Measurements from ENCODE around the gene MGST3. TPM values are rescaled to one million over a fixed set of nuclear protein-coding genes. Genes with fewer than 3 reads are reported as not detected.

Gene MGST3
- total and polyA plus RNA-seq, 2 of the 4 experiments (the other 2 are of a cell fraction) = 159 to 213 TPM

GRCh38 chr1:165633614-165634013 lies 2.6 kb downstream of the MGST3 start:
- no CpG with 5 or more reads among the region's 3 CpGs for WGBS, 2 experiments (ENCODE audit: extremely low coverage in 2 of 2, insufficient read length in 1 of 2)
- H3K27me3 ChIP-seq (ENCODE audit: control insufficient read depth, insufficient read depth, low read length) = no peaks in the 10 kb centered on the region
- H3K14ac ChIP-seq (replicated peaks; ENCODE audit: low read depth, low read length) = no peak overlapping the region
- H3K23ac ChIP-seq (ENCODE audit: low read depth, low read length) = no peak overlapping the region
- no peak overlapping the region for H2AFZ ChIP-seq (replicated peaks; ENCODE audit: low read length, poor library complexity)
- H2BK15ac ChIP-seq (ENCODE audit: low read depth, low read length) = no peak overlapping the region
- no peak overlapping the region for H3K4ac ChIP-seq (ENCODE audit: low read depth, low read length)
- H4K8ac ChIP-seq (ENCODE audit: low read depth in 2 of 2, low read length in 2 of 2) = no peak overlapping the region
- no peak overlapping the region for H4K91ac ChIP-seq (ENCODE audit: insufficient read depth, low read depth, low read length)
- DNase-seq (peak; percentile 27), ATAC-seq (ENCODE audit: low read depth) (no peak)
- no peak overlapping the region for H3K56ac ChIP-seq (ENCODE audit: extremely low read depth, insufficient read depth, low read length)
- no peak overlapping the region for H2AK9ac ChIP-seq (replicated peaks; ENCODE audit: low read depth, low read length, poor library complexity)
- ChIA-PET POLR2A (ENCODE audit: unreplicated experiment) (interaction anchor here (0.6 kb wide), 1 partner anchor 1635 kb away, joined by 3 read pairs; no protein-coding TSS in a partner anchor), CTCF (interaction anchor here (0.6 to 0.7 kb wide), 2 partner anchors 271 to 700 kb away, joined by 3 to 8 read pairs; no protein-coding TSS in a partner anchor)
- H2BK20ac ChIP-seq (ENCODE audit: low read depth, low read length) = no peak overlapping the region
- no peak overlapping the region for H2AK5ac ChIP-seq (ENCODE audit: low read depth, low read length)
- H4K5ac ChIP-seq (ENCODE audit: low read depth, low read length) = no peak overlapping the region
- no peaks in the 10 kb centered on the region for H3K9me3 ChIP-seq (ENCODE audit: control insufficient read depth, insufficient read depth, low read length)
- H3K27ac ChIP-seq (ENCODE audit: insufficient read depth, low read length) = no peak overlapping the region
- peaks cover 9 to 65% of the 10 kb centered on the region in 2 experiments for H3K79me1 ChIP-seq (ENCODE audit: low read depth in 1 of 2, low read length in 2 of 2)
- H3K4me3 ChIP-seq (ENCODE audit: insufficient read depth, low read depth, low read length) = no peak overlapping the region
- H3K18ac ChIP-seq (ENCODE audit: low read depth, low read length) = no peak overlapping the region
- BruUV-seq (replicated peaks) = no TSS peak
- no peak overlapping the region for H3K9ac ChIP-seq (ENCODE audit: low read depth, low read length)
- H3K9me1 ChIP-seq (ENCODE audit: insufficient read depth, low read length) = peaks cover 6% of the 10 kb centered on the region
- TF ChIP-seq CEBPB (IDR thresholded peaks at IDR 0.05; ENCODE audit: low read depth, low read length) = no peak
- TF ChIP-seq MAZ (IDR thresholded peaks at IDR 0.05; ENCODE audit: borderline replicate concordance, low read depth, low read length) = no peak
- TF ChIP-seq, protein P1, sequence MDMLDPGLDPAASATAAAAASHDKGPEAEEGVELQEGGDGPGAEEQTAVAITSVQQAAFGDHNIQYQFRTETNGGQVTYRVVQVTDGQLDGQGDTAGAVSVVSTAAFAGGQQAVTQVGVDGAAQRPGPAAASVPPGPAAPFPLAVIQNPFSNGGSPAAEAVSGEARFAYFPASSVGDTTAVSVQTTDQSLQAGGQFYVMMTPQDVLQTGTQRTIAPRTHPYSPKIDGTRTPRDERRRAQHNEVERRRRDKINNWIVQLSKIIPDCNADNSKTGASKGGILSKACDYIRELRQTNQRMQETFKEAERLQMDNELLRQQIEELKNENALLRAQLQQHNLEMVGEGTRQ (IDR thresholded peaks at IDR 0.05; ENCODE audit: low read depth, low read length) = no peak
- TF ChIP-seq, protein P2, sequence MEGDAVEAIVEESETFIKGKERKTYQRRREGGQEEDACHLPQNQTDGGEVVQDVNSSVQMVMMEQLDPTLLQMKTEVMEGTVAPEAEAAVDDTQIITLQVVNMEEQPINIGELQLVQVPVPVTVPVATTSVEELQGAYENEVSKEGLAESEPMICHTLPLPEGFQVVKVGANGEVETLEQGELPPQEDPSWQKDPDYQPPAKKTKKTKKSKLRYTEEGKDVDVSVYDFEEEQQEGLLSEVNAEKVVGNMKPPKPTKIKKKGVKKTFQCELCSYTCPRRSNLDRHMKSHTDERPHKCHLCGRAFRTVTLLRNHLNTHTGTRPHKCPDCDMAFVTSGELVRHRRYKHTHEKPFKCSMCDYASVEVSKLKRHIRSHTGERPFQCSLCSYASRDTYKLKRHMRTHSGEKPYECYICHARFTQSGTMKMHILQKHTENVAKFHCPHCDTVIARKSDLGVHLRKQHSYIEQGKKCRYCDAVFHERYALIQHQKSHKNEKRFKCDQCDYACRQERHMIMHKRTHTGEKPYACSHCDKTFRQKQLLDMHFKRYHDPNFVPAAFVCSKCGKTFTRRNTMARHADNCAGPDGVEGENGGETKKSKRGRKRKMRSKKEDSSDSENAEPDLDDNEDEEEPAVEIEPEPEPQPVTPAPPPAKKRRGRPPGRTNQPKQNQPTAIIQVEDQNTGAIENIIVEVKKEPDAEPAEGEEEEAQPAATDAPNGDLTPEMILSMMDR (conservative IDR thresholded peaks at IDR 0.05; ENCODE audit: low read depth, low read length) = no peak
- TF ChIP-seq MAFK (IDR thresholded peaks at IDR 0.05; ENCODE audit: low read depth, low read length) = no peak
- no peak for TF ChIP-seq RAD21 (IDR thresholded peaks at IDR 0.05; ENCODE audit: low read length)
- no peak for TF ChIP-seq NFE2L2 (IDR thresholded peaks at IDR 0.05; ENCODE audit: low read depth, low read length)
- TF ChIP-seq BHLHE40 (IDR thresholded peaks at IDR 0.05; ENCODE audit: low read depth, low read length) = no peak
- no peak for TF ChIP-seq CHD1 (IDR thresholded peaks at IDR 0.05; ENCODE audit: low read depth, low read length)
- TF ChIP-seq SMC3 (IDR thresholded peaks at IDR 0.05; ENCODE audit: low read depth, low read length) = no peak
- TF ChIP-seq FOS (IDR thresholded peaks at IDR 0.05; ENCODE audit: low read depth, low read length) = no peak
- TF ChIP-seq ELK1 (IDR thresholded peaks at IDR 0.05; ENCODE audit: borderline replicate concordance, low read depth, low read length) = no peak
- no peak for TF ChIP-seq RFX5 (IDR thresholded peaks at IDR 0.05; ENCODE audit: low read depth, low read length)
- H3K4me2 ChIP-seq (ENCODE audit: low read depth, low read length) = peak overlapping the region; percentile 66
- intact Hi-C loops (cut with micrococcal nuclease) = loop anchor here (10.0 kb wide), 1 partner anchor 191 kb away; the partner anchor contains the start of gene UCK2
- peaks cover 10% of the 10 kb centered on the region for H3K4me1 ChIP-seq (ENCODE audit: control insufficient read depth, insufficient read depth, low read length)
- in situ Hi-C loops (cut with MboI; ENCODE audit: low sequenced_read_pairs) = no loop called here
- no peak overlapping the region for H2BK5ac ChIP-seq (ENCODE audit: low read depth, low read length, poor library complexity, severe bottlenecking)
- dilution Hi-C loops (cut with HindIII; ENCODE audit: low sequenced_read_pairs, unreplicated experiment) = no loop called here
- peaks cover 47% of the 10 kb centered on the region for H4K20me1 ChIP-seq (ENCODE audit: insufficient read depth, low read length)
- H2BK120ac ChIP-seq (ENCODE audit: low read depth, low read length) = no peak overlapping the region
- H3K36me3 ChIP-seq (ENCODE audit: control insufficient read depth, insufficient read depth, low read length) = peaks cover 5% of the 10 kb centered on the region
